ENCODE data around the gene SACM1L. TPM values are rescaled to one million over a fixed set of nuclear protein-coding genes. Genes with fewer than 3 reads are reported as not detected.
"Not testable (repeated sequence)": the region's sequence is repeated elsewhere in the genome, so short reads cannot be mapped to it uniquely, and the experiment has no call there.

SACM1L gene
- total and polyA plus RNA-seq, 2 of the 13 experiments (the other 11 are each of a cell fraction or from before 2014, with no cell fraction given) = 15.1 to 27.8 TPM

- peaks cover 3 to 20% of the 10 kb centered on the region in 2 experiments; a peak in 4 of 5 replicates for H3K36me3 ChIP-seq (replicated peaks in 1 of 2; ENCODE audit: control insufficient read depth in 1 of 2, insufficient read depth in 2 of 2, low read length in 2 of 2)
- no TSS peak for BruUV-seq (replicated peaks)
- POLR2A ChIA-PET = no interaction called here
- WGBS (ENCODE audit: low lambda C conversion rate) = 95% methylated on average over 7 of the region's 8 CpGs
- H3K4me3 ChIP-seq (replicated peaks in 1 of 3; ENCODE audit: insufficient read depth in 1 of 3, low read depth in 2 of 3, low read length in 3 of 3) = no peak overlapping the region
- H3K9ac ChIP-seq (ENCODE audit: insufficient read depth, low read depth, low read length) = no peak overlapping the region
- TF ChIP-seq CHD4 (IDR thresholded peaks at IDR 0.05; ENCODE audit: borderline replicate concordance, low read length) (no peak), IRF1 (CRISPR knock-in tag; IDR thresholded peaks at IDR 0.05; ENCODE audit: low read depth) (no peak), AGO2 (optimal IDR thresholded peaks at IDR 0.05; ENCODE audit: low read depth, low read length) (no peak), ZNF234 (CRISPR knock-in tag; conservative IDR thresholded peaks at IDR 0.05) (no peak), TCF7 (IDR thresholded peaks at IDR 0.05; ENCODE audit: low read depth) (no peak), GZF1 (CRISPR knock-in tag; IDR thresholded peaks at IDR 0.05) (no peak), ATF7-NPFF (CRISPR knock-in tag; IDR thresholded peaks at IDR 0.05; ENCODE audit: low read depth) (no peak), MXD1 (CRISPR knock-in tag; IDR thresholded peaks at IDR 0.05) (no peak), ZNF777 (CRISPR knock-in tag; IDR thresholded peaks at IDR 0.05) (no peak)
- no peak overlapping the region for H3K27ac ChIP-seq (ENCODE audit: extremely low read length, insufficient read depth, low read length)
- no peaks in the 10 kb centered on the region for H3K9me3 ChIP-seq (ENCODE audit: low read length)
- ATAC-seq = no peak
- FAIRE-seq = no peak
- H3K4me1 ChIP-seq (ENCODE audit: insufficient read depth, low read length) = peaks cover 10% of the 10 kb centered on the region; the same call in 1 of the 2 replicates
- H2AFZ ChIP-seq (ENCODE audit: low read length) = no peak overlapping the region
- no peaks in the 10 kb centered on the region for H3K79me2 ChIP-seq (ENCODE audit: insufficient read depth, low read length)
- intact Hi-C loops (cut with micrococcal nuclease; ENCODE audit: unreplicated experiment) = no loop called here
- H3K4me2 ChIP-seq (ENCODE audit: low read depth, low read length) = no peak overlapping the region
- H4K20me1 ChIP-seq (ENCODE audit: insufficient read depth, low read length) = no peaks in the 10 kb centered on the region
- in situ Hi-C loops (cut with HindIII; ENCODE audit: extremely low pct_ligation_motif_present, low pct_unique_long_range_greater_than_20kb) = no loop called here
- no peak for DNase-seq (ENCODE audit: low spot score)
- H3K27me3 ChIP-seq (ENCODE audit: control insufficient read depth in 1 of 2, insufficient read depth in 2 of 2, low read length in 2 of 2) = no peaks in the 10 kb centered on the region
- CTCF ChIA-PET (ENCODE audit: low intra/inter-chr PET ratio, low total read pairs) = no interaction called here
Observed at GRCh38 chr3:45748068-45748467, 58.9 kb downstream of the SACM1L start.

- DNase-seq (ENCODE audit: low spot score); H4K20me1 ChIP-seq (ENCODE audit: insufficient read depth, low read length); POLR2A ChIA-PET; BruUV-seq (replicated peaks); intact Hi-C loops (cut with micrococcal nuclease; ENCODE audit: unreplicated experiment); H3K27me3 ChIP-seq (ENCODE audit: control insufficient read depth in 1 of 2, insufficient read depth in 2 of 2, low read length in 2 of 2); CTCF ChIA-PET (ENCODE audit: low intra/inter-chr PET ratio, low total read pairs); H2AFZ ChIP-seq (ENCODE audit: low read length); in situ Hi-C loops (cut with HindIII; ENCODE audit: extremely low pct_ligation_motif_present, low pct_unique_long_range_greater_than_20kb); ATAC-seq; H3K9me3 ChIP-seq (ENCODE audit: low read length); H3K4me2 ChIP-seq (ENCODE audit: low read depth, low read length); FAIRE-seq; H3K79me2 ChIP-seq (ENCODE audit: insufficient read depth, low read length); H3K9ac ChIP-seq (ENCODE audit: insufficient read depth, low read depth, low read length); H3K4me3 ChIP-seq (replicated peaks in 1 of 3; ENCODE audit: insufficient read depth in 1 of 3, low read depth in 2 of 3, low read length in 3 of 3); H3K27ac ChIP-seq (ENCODE audit: extremely low read length, insufficient read depth, low read length): not testable (repeated sequence)
- H3K36me3 ChIP-seq (replicated peaks in 1 of 2; ENCODE audit: control insufficient read depth in 1 of 2, insufficient read depth in 2 of 2, low read length in 2 of 2) = peaks cover 3 to 10% of the 10 kb centered on the region in 2 experiments; a peak in 4 of 5 replicates
- peaks cover 10% of the 10 kb centered on the region; the same call in 1 of the 2 replicates for H3K4me1 ChIP-seq (ENCODE audit: insufficient read depth, low read length)
- WGBS (ENCODE audit: low lambda C conversion rate) = 94% methylated on average over 4 of the region's 4 CpGs
Observed at GRCh38 chr3:45749036-45749600, 59.9 kb downstream of the SACM1L start.
